ENCODE results near the gene RANGAP1. TPM values are rescaled to one million over a fixed set of nuclear protein-coding genes. Genes with fewer than 3 reads are reported as not detected.

The RANGAP1 gene
- total and polyA plus RNA-seq, 2 of the 13 experiments (the other 11 are each of a cell fraction or from before 2014, with no cell fraction given), result 51.8 to 83.9 TPM

- TF ChIP-seq MEIS2 (CRISPR knock-in tag; IDR thresholded peaks at IDR 0.05) (peak; percentile 18; the same call in 1 of the 2 replicates), HNRNPL (IDR thresholded peaks at IDR 0.05; ENCODE audit: low read depth, low read length) (0 out of 2 replicates have a peak, but pooled peaks have one; percentile 30), ATAD3A (CRISPR knock-in tag; IDR thresholded peaks at IDR 0.05) (no peak), ZBTB37 (CRISPR knock-in tag; IDR thresholded peaks at IDR 0.05) (no peak), FOXC1 (CRISPR knock-in tag; IDR thresholded peaks at IDR 0.05; ENCODE audit: borderline replicate concordance) (peak; percentile 78), HNRNPUL1 (IDR thresholded peaks at IDR 0.05; ENCODE audit: low read depth, low read length) (0 out of 2 replicates have a peak, but pooled peaks have one; percentile 40), NFE2L1 (CRISPR knock-in tag; IDR thresholded peaks at IDR 0.05; ENCODE audit: borderline replicate concordance) (no peak), PAWR (CRISPR knock-in tag; IDR thresholded peaks at IDR 0.05; ENCODE audit: borderline replicate concordance) (no peak), SRF (IDR thresholded peaks at IDR 0.05; ENCODE audit: low read depth, low read length) (no peak), ZNF207 (IDR thresholded peaks at IDR 0.05; ENCODE audit: borderline replicate concordance) (no peak), ZNF282 (IDR thresholded peaks at IDR 0.05; ENCODE audit: partially characterized antibody) (no peak), TBX3 (IDR thresholded peaks at IDR 0.05; ENCODE audit: borderline replicate concordance) (no peak), NCOA1 (CRISPR knock-in tag; IDR thresholded peaks at IDR 0.05) (peak; percentile 75; the same call in 1 of the 2 replicates), IKZF5 (CRISPR knock-in tag; IDR thresholded peaks at IDR 0.05) (no peak), ZNF24 (IDR thresholded peaks at IDR 0.05) (no peak)
- TF ChIP-seq, protein P1, sequence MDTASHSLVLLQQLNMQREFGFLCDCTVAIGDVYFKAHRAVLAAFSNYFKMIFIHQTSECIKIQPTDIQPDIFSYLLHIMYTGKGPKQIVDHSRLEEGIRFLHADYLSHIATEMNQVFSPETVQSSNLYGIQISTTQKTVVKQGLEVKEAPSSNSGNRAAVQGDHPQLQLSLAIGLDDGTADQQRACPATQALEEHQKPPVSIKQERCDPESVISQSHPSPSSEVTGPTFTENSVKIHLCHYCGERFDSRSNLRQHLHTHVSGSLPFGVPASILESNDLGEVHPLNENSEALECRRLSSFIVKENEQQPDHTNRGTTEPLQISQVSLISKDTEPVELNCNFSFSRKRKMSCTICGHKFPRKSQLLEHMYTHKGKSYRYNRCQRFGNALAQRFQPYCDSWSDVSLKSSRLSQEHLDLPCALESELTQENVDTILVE (CRISPR knock-in tag; IDR thresholded peaks at IDR 0.05), result no peak; the same call in 1 of the 2 replicates
- TF ChIP-seq, protein P2, sequence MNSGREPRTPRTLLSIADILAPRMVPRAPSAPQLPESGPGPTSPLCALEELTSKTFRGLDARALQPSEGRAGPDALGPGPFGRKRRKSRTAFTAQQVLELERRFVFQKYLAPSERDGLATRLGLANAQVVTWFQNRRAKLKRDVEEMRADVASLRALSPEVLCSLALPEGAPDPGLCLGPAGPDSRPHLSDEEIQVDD (CRISPR knock-in tag; IDR thresholded peaks at IDR 0.05; ENCODE audit: borderline replicate concordance), result no peak
- TF ChIP-seq, protein P3, sequence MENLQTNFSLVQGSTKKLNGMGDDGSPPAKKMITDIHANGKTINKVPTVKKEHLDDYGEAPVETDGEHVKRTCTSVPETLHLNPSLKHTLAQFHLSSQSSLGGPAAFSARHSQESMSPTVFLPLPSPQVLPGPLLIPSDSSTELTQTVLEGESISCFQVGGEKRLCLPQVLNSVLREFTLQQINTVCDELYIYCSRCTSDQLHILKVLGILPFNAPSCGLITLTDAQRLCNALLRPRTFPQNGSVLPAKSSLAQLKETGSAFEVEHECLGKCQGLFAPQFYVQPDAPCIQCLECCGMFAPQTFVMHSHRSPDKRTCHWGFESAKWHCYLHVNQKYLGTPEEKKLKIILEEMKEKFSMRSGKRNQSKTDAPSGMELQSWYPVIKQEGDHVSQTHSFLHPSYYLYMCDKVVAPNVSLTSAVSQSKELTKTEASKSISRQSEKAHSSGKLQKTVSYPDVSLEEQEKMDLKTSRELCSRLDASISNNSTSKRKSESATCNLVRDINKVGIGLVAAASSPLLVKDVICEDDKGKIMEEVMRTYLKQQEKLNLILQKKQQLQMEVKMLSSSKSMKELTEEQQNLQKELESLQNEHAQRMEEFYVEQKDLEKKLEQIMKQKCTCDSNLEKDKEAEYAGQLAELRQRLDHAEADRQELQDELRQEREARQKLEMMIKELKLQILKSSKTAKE (CRISPR knock-in tag; IDR thresholded peaks at IDR 0.05; ENCODE audit: borderline replicate concordance), result no peak
Observed at GRCh38 chr22:41285820-41286638, at the start of gene RANGAP1 (continued).
